NCI-H146 (cell line): ENCODE data around the gene FAM13B.
A peak's percentile ranks its signal among the peaks of the same experiment; 100 is the strongest.
"Not testable (repeated sequence)": the region's sequence is repeated elsewhere in the genome, so short reads cannot be mapped to it uniquely, and the experiment has no call there.

Source experiments
- DNase-seq: peaks from one replicate; lab custom pipeline; 2025; lab: John Stamatoyannopoulos, UW

FAM13B gene

DNA sequence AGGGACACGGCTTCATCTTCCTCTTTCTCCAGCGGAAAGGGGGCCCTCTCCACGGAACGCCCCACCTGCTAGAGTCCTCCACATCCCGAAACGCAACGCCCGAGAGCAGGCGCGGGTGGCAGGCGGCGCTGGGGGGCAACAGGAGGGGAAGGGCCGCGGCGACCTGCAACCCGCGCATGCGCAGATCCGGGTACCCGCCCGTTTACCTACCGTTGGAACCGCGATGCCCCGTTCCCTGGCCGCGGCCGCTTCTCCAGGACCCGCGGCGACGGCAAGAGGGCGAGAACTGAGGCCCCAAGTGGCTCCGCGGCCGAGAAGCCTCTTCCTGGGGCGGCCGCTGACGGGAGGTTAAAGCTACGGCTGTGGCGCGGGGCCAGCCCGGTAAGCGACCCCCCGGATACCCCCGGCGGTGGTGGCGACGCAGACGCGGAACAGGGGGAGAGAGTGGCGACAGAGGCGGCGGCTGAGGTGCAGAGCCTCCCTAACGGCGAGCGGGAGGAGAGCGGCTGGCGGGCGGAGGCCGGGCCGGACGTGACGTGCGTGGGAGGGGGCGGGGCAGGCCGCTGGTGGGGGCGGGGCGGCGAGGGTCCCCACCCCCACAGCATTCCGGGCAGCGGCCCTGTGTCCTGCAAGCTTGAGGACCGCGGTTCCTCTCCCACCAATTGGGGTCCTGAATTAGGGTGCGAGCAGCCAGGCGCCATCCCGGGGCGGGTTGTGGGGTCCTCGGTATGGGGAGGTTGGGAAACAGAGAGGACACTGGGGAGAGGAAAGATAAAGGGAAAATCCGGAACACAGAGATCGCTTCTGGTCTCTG, at the start of gene FAM13B:
FAM13B (minus strand) TSS at position 508 of the 814 bp plus-strand sequence. CDS start 13,968 bp downstream, outside the sequence.
- DNase-seq: peak; percentile 69

DNA sequence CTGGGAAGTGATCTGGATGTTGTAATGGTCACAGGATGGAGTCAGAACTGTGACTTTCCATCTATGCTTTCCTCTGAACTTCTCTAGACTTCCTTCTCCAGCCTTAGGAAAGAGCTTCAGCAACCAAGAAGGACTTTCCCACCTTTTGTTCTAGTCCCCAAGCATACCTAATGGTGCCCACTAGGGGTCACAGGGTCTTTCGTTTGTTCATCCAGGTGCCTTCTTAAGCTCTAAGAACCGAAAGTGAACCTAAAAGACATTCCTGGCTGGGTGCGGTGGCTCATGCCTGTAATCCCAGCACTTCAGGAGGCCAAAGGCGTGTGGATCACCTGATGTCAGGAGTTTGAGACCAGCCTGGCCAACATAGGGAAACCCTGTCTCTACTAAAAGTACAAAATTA, 49.2 kb upstream of the FAM13B start:
- DNase-seq: no peak

DNA sequence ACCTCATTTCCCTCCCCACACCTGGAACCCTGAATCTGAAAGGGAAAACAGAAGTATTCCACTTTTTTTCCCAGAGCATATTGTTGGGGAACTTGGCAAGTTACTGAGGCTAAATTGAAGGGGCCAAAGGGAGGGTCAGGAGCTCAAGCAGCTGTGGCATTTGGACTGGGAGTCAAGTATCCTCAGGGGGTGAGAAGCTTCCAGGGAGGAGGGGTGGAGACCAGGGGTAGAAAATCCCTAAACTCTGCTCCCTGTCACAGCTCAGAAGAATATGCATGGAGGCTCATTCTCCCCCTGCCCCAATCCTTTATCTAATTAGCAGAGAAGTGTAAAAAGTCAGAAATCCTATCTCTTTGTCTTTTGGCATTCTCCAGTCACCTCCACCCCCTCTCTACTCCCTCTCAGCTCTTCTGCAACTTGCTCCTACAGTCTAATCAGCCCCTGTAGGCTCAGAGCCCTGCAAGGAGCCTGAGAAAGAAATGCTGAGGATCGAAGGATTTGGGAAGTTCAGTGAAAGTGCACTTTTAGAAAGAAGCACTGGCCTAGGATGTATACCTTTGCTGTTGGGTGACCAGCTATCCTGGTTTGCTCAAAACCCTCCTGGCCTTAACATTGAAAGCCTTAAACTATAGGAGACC, 45.2 kb upstream of the FAM13B start:
- no peak for DNase-seq

DNA sequence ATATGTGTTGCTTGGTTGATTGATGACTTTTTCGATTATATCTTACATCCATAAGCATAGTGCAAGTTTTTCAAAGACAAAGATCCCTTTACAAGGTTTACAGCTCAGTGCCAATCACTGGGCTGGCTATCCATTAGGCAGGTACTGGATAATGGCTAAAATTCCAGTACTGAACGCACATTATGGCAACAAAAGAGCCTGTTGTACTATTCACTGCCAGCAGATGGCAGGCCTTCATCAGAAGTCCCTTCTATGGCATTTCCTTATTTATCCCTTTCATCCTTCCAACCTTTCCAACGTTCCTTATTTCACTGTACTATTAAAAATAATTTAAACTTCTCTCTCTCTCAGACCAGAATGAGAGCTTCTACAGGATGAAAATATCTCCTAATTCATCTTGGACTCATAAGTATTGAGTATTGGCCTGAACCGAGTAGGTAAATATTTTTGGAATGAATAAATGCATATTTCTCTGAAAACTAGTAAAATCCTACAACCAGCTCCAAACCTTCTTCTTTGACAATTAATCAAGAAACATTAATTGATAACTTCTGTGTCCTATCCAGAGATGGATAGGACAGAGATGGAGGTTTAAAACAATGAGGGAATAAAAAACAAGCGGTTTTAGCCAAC, 44.3 kb upstream of the FAM13B start:
- peak; percentile 26 for DNase-seq

DNA sequence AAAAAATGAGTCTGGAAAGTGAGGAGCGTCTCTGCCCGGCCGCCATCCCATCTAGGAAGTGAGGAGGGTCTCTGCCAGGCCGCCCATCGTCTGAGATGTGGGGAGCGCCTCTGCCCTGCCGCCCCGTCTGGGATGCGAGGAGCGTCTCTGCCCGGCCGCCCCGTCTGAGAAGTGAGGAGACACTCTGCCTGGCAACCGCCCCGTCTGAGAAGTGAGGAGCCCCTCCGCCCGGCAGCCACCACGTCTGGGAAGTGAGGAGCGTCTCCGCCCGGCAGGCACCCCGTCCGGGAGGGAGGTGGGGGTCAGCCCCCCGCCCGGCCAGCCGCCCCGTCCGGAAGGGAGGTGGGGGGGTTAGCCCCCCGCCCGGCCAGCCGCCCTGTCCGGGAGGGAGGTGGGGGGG, 37.1 kb upstream of the FAM13B start:
- DNase-seq: not testable (repeated sequence)

DNA sequence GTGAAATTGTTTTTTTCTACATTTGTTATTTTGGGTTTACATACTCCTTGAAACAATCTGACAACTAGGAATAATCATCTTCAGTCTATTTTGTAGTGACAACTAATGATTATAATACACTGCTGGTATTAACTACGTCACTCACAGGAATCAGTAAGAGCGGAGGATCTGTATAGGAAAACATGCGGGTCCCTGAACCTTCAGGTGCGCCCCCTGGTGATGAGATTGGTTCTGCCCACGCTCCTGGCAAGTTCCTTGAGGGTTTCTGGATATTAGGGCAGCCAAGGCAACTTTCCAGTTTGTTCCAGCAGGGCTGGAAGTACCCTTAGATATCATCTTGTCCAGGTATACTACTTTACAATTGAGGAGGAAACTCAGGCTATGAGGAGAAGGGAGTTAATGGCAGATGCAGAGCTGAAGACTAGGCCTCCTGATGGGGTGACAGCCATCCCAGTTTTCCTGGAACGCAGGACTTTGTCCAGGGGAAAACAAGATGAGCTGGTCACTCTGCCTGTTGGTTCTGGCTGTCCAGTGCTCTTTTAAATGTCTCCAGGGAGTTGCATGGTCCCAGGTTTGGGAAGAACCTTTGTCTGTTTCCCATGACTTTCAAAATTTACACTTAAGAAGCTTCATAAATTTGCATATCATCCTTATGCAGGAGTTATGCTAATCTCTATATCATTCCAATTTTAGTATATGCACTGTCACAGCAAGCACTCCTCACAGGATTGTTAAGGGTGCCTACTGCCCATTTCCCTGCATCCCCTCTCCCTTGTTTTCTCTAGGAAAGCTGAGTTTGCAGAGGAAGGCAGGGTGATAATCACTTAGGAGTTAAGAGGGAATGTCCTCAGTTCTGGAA, 36.1 kb upstream of the FAM13B start:
- DNase-seq: peak; percentile 43

DNA sequence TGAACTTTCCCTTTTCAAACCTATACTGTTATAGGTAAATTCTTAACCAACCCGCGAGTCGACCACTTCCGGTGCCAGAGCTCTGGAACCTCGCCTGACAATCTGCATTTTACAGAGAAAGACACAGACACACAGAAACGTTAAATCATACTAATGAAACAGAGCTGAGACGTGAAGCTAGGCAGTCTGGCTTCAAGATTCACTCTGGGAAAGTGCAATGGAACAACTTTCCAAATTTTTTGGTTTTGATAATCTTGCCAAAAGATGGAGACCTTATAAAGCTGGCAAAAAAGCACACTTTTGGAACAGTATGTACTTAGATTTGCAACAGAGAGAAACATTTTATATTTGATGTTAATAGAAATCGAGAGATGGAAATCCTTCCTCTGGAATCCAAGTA, 35.1 kb upstream of the FAM13B start:
- DNase-seq: no peak

DNA sequence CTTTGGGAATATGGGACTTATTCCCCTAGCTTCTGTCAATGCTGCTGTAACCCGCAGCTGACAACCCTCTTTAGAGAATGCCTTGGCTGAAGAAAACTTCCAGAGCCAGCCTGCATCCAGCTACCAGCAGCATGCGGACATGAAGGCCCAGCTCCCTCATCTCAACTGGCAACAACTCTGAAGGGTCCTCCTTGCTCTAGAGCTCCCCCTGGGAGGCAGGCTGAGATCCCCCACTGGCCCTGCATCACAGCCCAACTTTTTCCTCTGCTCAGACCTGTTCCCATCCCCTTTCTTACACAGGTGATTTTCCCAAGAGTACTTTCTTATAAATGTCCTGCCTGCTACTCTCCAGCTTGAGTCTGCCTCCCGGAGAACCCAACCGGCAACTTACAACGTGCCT, 32.2 kb upstream of the FAM13B start:
- no peak for DNase-seq

DNA sequence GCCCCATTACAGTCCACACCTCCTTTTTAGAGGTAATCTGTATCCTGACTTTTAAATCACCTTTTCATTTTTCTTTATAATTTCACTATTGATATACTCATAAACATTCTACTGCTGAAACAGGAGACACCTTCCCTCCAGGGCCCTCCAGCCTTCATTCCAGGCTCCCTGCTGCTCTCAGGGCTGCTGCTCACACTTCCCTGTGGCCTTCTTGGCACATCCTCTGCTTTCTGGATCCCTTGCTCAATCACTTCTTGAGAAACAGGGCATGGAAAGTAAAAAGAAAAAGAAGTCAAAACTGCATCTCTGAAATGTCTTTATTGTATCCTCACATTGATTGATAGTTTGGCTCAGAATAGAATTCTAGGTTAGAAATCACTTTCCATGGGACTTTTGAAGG, 31.6 kb upstream of the FAM13B start:
- no peak for DNase-seq

DNA sequence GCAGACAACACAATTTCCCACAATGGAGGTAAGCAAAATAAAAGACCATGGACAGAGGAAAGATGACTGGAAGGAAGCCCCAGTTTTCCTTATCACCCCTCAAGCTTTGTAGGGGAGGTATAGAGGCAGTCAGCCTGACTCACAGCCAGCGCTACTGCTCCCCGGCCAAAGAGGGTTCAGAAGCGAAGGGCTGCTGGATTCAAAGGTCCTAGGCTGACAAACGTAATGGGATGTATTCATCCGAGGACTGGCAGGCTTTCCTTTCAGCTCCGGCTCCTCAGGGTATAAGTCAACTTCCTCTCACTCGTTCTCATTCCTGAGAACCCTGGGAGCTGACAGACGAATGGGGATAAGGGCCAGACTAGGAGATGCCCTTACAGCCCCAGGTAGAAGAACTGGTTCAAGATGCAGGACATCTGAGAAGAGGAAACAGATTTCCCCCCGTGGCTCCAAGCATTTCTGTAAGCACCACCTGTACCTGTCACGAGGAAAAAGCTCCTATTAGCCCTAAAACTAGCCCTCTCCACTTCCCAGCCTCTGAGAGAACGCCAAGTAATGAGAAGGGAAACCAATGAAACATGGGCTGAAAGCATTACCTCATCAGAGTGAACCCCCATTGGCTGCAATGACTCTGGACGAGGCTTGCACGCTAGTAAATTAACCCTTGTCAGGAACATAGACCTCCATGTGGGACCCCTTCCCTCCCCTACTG, 22.1 kb upstream of the FAM13B start:
- DNase-seq: peak; percentile 11

DNA sequence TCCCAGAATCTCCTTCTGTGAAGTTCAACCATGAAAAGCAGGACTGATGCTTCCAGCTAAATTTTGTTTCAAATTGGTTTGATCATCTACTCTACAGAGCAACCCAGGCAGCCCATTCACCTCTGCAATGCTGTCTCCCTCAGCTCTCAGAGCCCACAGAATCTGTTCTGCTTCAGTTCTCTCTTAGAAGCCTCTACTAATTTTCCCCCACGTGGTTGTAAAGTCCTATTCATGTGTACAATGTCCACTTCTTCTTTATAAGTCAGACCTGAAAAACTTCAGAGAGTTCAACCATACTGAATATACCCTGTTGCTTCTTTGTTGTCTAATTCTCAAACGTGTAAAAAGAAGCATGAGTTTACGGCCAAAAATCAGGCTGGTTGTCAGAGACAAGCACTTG, 21.3 kb upstream of the FAM13B start:
- no peak for DNase-seq

DNA sequence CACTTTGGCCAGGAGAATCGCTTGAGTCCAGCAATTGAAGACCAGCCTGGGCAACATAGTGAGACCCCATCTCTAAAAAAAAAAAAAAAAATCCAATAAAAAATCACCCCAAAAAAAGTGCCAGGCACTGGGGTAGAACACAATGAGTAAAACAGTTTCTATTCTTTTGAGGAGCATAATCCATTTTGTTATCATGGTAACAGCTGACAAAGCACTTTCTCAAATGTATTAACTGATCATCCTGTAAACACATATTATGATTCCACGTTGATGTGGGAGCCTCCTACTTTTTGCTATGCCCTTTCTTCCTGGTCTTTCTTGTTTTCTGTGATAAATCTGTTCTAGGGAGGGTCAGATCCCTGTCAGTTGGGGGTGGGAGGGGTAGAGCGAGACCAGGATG, 20.7 kb upstream of the FAM13B start:
- DNase-seq: no peak

DNA sequence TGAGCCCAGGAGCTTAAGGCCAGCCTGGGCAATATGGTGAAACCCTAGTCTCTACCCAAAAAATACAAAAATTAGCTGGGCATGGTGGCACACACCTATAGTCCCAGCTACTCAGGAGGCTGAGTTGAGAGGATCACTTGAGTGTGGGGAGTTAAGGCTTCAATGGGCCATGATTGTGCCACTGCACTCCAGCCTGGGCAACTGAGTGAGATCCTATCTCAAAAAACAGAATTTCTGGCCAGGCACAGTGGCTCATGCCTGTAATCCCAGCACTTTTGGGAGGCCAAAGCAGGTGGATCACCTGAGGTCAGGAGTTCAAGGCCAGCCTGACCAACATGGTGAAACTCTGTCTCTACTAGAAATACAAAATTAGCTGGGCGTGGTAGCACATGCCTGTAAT, 19.8 kb upstream of the FAM13B start:
- not testable (repeated sequence) for DNase-seq

DNA sequence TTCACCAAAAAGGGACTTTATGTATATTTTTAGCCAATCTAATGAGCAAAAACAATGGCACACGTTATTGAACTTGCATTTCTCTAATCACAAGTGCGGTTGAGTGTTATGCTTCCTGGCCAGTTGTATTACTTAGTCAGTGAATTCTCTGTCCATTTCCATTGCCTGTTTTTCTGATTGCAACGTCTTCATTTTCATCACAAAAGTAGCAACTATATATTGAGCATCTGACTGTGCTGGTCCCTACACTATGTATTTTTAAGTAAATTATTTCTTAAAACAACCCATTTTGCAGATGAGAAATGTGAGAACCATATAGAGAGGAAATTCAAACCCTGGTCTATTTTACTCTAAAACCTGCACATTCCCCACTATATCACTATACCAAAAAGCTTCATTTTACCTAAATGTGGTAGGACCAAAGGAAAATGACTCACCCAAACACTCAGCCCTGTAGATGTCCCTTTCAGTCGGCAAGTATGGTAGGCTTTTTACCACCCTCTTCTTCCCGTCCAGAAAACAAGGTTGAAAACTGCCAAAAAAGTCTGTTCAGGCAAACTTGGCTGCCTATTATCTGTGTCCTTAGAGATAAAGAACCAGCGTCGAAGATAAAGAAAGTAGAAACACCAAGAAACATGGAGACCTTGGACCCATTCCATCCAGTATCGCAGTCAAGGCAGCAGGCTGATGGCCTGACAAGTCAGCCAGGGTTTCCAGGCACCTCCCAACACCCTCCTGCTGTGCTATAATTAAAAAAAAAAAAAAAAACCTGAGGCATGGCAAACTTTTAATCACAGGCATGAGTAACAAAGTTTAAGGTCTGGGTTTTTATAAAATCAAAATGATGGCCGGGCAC, 18.8 kb upstream of the FAM13B start:
- DNase-seq: no peak

DNA sequence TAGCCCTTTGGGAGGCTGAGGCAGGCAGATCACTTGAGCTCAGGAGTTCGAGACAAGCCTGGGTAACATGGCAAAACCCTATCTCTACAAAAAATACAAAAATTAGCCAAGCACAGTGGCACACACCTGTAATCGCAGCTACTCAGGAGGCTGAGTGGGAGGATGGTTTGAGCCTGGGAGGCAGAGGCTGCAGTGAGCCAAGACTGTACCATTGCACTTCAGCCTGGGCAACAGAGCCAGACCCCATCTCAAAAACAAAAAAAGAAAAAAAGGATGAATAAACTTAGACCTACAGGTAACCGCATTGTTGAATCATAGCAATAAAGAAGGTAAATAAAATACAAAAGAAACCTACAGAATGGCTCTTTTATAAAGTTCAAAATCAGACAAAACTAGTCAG, 12.4 kb upstream of the FAM13B start:
- not testable (repeated sequence) for DNase-seq

DNA sequence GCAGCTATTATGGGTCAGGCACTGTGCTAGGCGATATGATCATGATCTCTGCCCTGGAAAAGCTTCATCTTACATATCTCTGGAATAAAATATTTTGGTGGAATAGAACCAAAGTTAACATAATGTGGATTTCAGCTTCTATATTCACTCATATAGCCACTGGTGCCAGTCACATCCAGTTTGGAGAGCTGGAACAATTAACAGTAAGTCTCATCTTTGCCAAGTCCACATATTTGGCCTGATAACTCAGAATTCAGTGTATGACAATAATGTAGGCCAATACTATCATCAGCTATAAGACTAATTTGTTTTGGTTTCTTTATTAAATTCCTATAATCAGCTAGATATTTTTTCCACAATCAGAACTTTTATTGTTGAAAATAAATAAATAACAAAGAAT, 5.9 kb upstream of the FAM13B start:
- DNase-seq: no peak

DNA sequence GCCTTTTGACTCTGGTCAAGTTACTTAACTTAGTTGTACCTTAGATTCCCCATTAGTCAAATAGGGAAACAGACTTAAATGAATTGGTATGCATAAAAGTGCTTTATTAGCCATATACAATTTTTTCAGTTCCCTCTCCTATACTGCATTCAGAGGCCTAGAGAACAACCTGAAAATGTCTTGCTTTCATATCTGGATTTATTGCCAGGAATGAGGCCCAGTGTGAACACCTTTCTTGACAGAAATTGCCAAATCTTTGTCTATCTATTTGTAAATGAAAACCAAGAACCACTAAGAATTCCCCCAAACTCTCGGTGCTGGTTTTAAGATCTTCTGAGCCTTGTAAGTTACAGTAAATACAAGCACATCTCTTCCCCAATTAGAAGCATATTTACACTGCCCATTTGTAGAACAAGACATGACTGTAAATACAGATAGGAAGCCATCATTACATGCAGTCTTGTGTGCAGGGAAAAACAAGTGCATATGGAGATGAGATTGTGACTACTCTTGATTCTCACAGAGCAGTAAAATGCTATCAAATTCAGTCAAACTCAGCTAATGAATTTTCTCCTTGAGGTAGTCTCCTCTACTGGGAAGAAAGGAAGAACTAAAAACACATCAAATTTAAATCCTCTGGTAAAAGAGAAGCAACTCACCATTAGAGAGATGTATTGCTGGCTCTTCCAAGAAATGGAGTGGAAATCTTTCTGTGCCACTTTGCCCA, 5.2 kb upstream of the FAM13B start:
- no peak for DNase-seq

DNA sequence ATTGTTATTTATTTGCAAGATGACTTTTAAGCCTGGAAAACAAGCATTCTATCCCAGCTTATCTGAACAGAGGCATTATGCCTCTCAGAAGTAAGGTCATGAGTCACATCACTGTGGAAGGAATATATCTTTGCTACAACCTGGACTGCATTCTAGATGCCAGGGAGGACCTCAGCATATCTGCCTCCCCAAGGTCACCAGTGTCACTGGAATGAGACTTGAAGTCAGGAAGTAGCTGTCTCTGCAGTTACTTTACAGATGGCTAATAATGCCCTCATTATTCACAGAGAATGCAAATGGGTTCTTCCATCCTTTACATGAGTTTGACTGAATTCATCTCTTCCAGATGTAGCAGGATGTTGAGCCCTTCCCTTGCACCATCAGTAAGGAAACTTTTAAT, 4.4 kb upstream of the FAM13B start:
- DNase-seq: no peak

DNA sequence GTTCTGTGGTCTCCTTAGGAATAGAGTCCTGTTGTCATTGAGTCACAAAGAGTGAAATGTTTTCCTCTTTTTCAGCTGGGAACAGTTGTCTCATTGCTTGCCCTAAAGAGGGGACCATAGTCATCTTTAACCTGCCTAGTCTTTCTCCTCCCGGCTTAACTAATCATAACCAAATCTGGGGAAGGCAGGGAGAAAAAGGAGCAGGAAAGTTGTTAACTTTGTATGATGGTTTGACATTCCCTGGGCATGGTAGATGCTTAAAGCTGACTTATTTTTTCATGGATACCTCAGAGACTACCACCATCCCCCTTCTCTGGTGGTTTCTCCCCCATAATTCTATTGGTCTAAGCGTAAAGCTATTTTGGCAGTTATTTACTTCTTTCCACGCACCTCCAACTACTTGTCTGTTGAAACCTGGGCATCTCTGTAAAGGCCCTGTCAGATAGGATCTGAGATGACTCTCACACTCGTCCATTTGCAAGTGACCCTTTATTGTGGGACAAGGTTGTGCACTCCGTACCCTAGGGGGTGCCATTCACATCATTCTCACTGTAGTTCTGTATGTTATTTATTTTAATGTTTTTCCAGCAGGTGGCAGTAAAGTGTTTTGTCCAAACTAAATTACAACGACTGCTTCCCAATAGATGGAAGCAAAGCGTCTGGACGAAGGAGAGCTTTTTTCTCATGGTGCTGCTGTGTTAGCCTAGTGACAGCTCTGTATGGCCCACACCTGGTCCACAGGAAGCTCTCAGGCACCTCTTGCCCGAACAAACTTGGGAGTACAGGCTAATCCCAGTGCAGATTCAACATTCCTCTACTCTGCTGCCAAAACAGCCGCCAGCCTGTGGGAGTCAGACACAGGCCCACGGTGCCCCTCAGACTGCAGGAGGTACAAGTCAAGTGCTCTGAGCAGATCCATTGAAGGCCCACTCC, 3.0 kb upstream of the FAM13B start:
- peak; percentile 86 for DNase-seq
